K562 (cell line): ENCODE results near the gene ATG14. TPM values are rescaled to one million over a fixed set of nuclear protein-coding genes. Genes with fewer than 3 reads are reported as not detected.

Experiments
- ATAC-seq: fragments of 200-7000 bp; cut with Tn5 transposase; 3 replicates; pipeline ENCODE4 v1.9.1; 2020; ENCODE audit warnings: moderate library complexity
- BruUV-seq: library from RNA; stranded (reverse); fragments of 400-500 nt; replicated peaks from 2 replicates; lab custom pipeline; 2021; lab: Mats Ljungman, UMichigan
- CTCF ChIA-PET: fragments of 300-600 bp; formaldehyde crosslinking; extraction: SDS; loops from one replicate; lab custom pipeline; 2021; ENCODE audit warnings: low intra/inter-chr PET ratio; lab: Yijun Ruan, JAX
- POLR2A ChIA-PET: fragments of 300-600, 350-650 bp; sonication (Branson Sonifier 250); formaldehyde crosslinking; extraction: SDS; loops from one replicate; lab custom pipeline; 2021; ENCODE audit warnings: antibody characterized with exemption, inconsistent platforms; lab: Yijun Ruan, JAX
- DNase-seq, 4 experiments: peaks; one replicate each; pipeline versions ENCODE4 v3.0.0 to v3.0.0-alpha.2; 2011 to 2018; ENCODE audit warnings: low spot score in 3 of 4, mixed read lengths in 3 of 4; ENCODE audit errors: extremely low read depth in 1 of 4
- FAIRE-seq: peaks from 2 replicates; lab custom pipeline; 2011; peaks lifted over from hg19 to GRCh38; lab: Jason Lieb, UNC
- H2AFZ ChIP-seq: 2 replicates; pipeline ENCODE4 v1.6.0; 2011; ENCODE audit warnings: low read depth, low read length, control low read depth, inconsistent platforms
- H3K27ac ChIP-seq: fragments of 200-600 bp; 3 replicates; pipeline ENCODE4 v1.8.0; 2011; ENCODE audit warnings: low read depth, mild to moderate bottlenecking, control low read depth, inconsistent platforms, low read length, moderate library complexity, mixed read lengths; ENCODE audit errors: extremely low read depth
- H3K27me3 ChIP-seq, 2 experiments: fragments of 300-600 bp in 1 of 2; 2 replicates in 1 of 2; 3 replicates in 1 of 2; pipeline versions ENCODE4 v1.6.0 to v1.8.0; 2011; ENCODE audit warnings: inconsistent platforms in 2 of 2, low read length in 2 of 2, mild to moderate bottlenecking in 1 of 2, mixed read lengths in 1 of 2, moderate library complexity in 1 of 2; ENCODE audit not compliant: control insufficient read depth in 2 of 2, insufficient read depth in 2 of 2
- H3K36me3 ChIP-seq: fragments of 300-600 bp; 3 replicates; pipeline ENCODE4 v1.8.0; 2011; ENCODE audit warnings: mild to moderate bottlenecking, low read length, inconsistent platforms; ENCODE audit not compliant: control insufficient read depth, insufficient read depth
- H3K4me1 ChIP-seq, 2 experiments: fragments of 200-600 bp in 1 of 2; replicated peaks in 1 of 2; 2 replicates in 1 of 2; 3 replicates in 1 of 2; pipeline versions ENCODE4 v1.5.1 to v1.8.0; 2011; ENCODE audit warnings: inconsistent platforms in 2 of 2, low read length in 2 of 2, mild to moderate bottlenecking in 1 of 2, mixed read lengths in 1 of 2, moderate library complexity in 1 of 2; ENCODE audit not compliant: control insufficient read depth in 2 of 2, insufficient read depth in 2 of 2
- H3K4me2 ChIP-seq: 2 replicates; pipeline ENCODE4 v1.6.1; 2011; ENCODE audit warnings: low read length, control low read depth, inconsistent platforms, mixed read lengths; ENCODE audit not compliant: insufficient read depth
- H3K4me3 ChIP-seq: fragments of 200-600 bp; sonication (generic), shearing (Covaris generic); 2 replicates; pipeline ENCODE4 v1.5.1; 2016; ENCODE audit warnings: control low read depth, inconsistent platforms
- H3K79me2 ChIP-seq: fragments of 200-600 bp; 3 replicates; pipeline ENCODE4 v1.8.0; 2011; ENCODE audit warnings: low read length, inconsistent platforms; ENCODE audit not compliant: control insufficient read depth, insufficient read depth
- H3K9ac ChIP-seq, 2 experiments: 2 replicates each; pipeline versions ENCODE4 v1.6.0 to v1.6.1; 2011; ENCODE audit warnings: low read depth in 2 of 2, low read length in 2 of 2, control low read depth in 1 of 2, inconsistent platforms in 1 of 2, mild to moderate bottlenecking in 1 of 2, mixed read lengths in 1 of 2; ENCODE audit not compliant: insufficient read depth in 1 of 2
- H3K9me1 ChIP-seq: one replicate; pipeline ENCODE4 v1.6.0; 2011; ENCODE audit warnings: inconsistent platforms, mild to moderate bottlenecking, low read length, moderate library complexity; ENCODE audit not compliant: control insufficient read depth, insufficient read depth
- H3K9me3 ChIP-seq: replicated peaks from 2 replicates; pipeline ENCODE4 v1.5.1; 2011; ENCODE audit warnings: low read depth, low read length, inconsistent platforms; ENCODE audit not compliant: control insufficient read depth, insufficient read depth
- H4K20me1 ChIP-seq: replicated peaks from 2 replicates; pipeline ENCODE4 v1.6.1; 2011; ENCODE audit warnings: low read length, inconsistent platforms, mixed read lengths; ENCODE audit not compliant: control insufficient read depth, insufficient read depth
- ARID1B ChIP-seq: fragments of 450-650 bp; IDR thresholded peaks from 2 replicates; pipeline ENCODE4 v1.6.1; 2016; ENCODE audit warnings: antibody characterized with exemption, mild to moderate bottlenecking, inconsistent platforms
- CBFA2T3 ChIP-seq: fragments of 450-650 bp; IDR thresholded peaks from 2 replicates; pipeline ENCODE4 v1.6.1; 2017
- CBX8 ChIP-seq: fragments of 200-600 bp; sonication (generic); IDR thresholded peaks from 2 replicates; pipeline ENCODE4 v1.6.1; 2012; ENCODE audit warnings: borderline replicate concordance, mixed run types, low read depth, mild to moderate bottlenecking, moderate library complexity, mixed read lengths, low read length, control low read depth, inconsistent platforms; ENCODE audit not compliant: poor library complexity, severe bottlenecking; ENCODE audit errors: extremely low read depth
- CEBPB ChIP-seq: fragments of 450-650 bp; IDR thresholded peaks from 2 replicates; pipeline ENCODE4 v1.6.1; 2016; ENCODE audit warnings: missing genetic modification characterization, missing compliant biosample characterization
- GATA2 ChIP-seq: sonication (generic); formaldehyde crosslinking; IDR thresholded peaks from 2 replicates; pipeline ENCODE4 v1.4.0; 2020; ENCODE audit warnings: mild to moderate bottlenecking, missing genetic modification reagents
- MEIS2 ChIP-seq: fragments of 450-650 bp; IDR thresholded peaks from 2 replicates; pipeline ENCODE4 v1.6.1; 2014; ENCODE audit warnings: mild to moderate bottlenecking; ENCODE audit not compliant: partially characterized antibody
- MLX ChIP-seq, 2 experiments: fragments of 450-650 bp in 1 of 2; sonication (generic) in 1 of 2; formaldehyde crosslinking; conservative IDR thresholded peaks; 2 replicates each; pipeline versions ENCODE4 v1.4.0 to v1.8.1; 2020 to 2022; ENCODE audit warnings: mild to moderate bottlenecking in 1 of 2, missing genetic modification reagents in 1 of 2
- TAL1 ChIP-seq: fragments of 450-650 bp; IDR thresholded peaks from 2 replicates; pipeline ENCODE4 v1.6.1; 2016; ENCODE audit warnings: mild to moderate bottlenecking
- TCF3 ChIP-seq: sonication (generic); formaldehyde crosslinking; IDR thresholded peaks from 2 replicates; pipeline ENCODE4 v1.4.0; 2020; ENCODE audit warnings: mild to moderate bottlenecking, missing genetic modification reagents
- WGBS: fragments of 100-300 bp; shearing (Covaris generic); methylation state at CpG from one replicate; pipeline ENCODE4 v1.1.6; 2016; ENCODE audit warnings: low coverage, mixed read lengths; ENCODE audit not compliant: insufficient coverage; ENCODE audit errors: missing lambda C conversion rate; 5-methylcytosine and 5-hydroxymethylcytosine counted together
- in situ Hi-C: fragments of 300-500 bp; cut with MboI; formaldehyde crosslinking; loops from 4 replicates; pipeline ENCODE4 v1.15.0; 2018; ENCODE audit warnings: inconsistent platforms, mixed read lengths
- intact Hi-C: fragments of 100-400 bp; cut with micrococcal nuclease; formaldehyde crosslinking; loops from 2 replicates; pipeline ENCODE4 v1.14.2; 2022
- polyA plus RNA-seq, 8 experiments: library from polyadenylated mRNA; depleted of rRNA in 4 of 8; stranded (reverse) in 5 of 8; unstranded in 3 of 8; fragments of >200 nt; fragmentation: Nextera tagmentation in 2 of 8; fragmentation: Illumina TruSeq in 1 of 8; extraction: Ambion mirVana in 2 of 8; extraction: Trizol in 1 of 8; gene quantifications; 2 replicates each; pipeline versions ENCODE4 v1.2.1 to v1.2.3, GENCODE V29; 2011 to 2014; ENCODE audit warnings: inconsistent platforms in 1 of 8, missing spikeins in 1 of 8
- total RNA-seq, 7 experiments: library from RNA; depleted of rRNA in 6 of 7; stranded (reverse); fragments of >200 nt in 6 of 7; fragmentation: Illumina TruSeq in 2 of 7; extraction: Trizol in 2 of 7; gene quantifications; 2 replicates each; pipeline versions ENCODE4 v1.2.1 to v1.2.3, GENCODE V29; 2011 to 2021; ENCODE audit warnings: low replicate concordance in 1 of 7

ATG14 gene
- total and polyA plus RNA-seq, 9 of the 15 experiments (the other 6 are each of a cell fraction or from before 2014, with no cell fraction given), result 0.55 to 4.2 (median 3.5) TPM

GRCh38 chr14:55388160-55388559 lies 23.5 kb downstream of the ATG14 start (continued):
- TF ChIP-seq MEIS2 (peak; percentile 4), MLX (CRISPR knock-in tag; conservative IDR thresholded peaks at IDR 0.05) (no peak), ARID1B (peak; percentile 50; the same call in 1 of the 2 replicates)

GRCh38 chr14:55387121-55387520 lies 24.5 kb downstream of the ATG14 start:
- in situ Hi-C loops, result no loop called here

More at GRCh38 chr14:55387121-55387520, 24.5 kb downstream of the ATG14 start:
- Histone ChIP-seq H3K27me3 (no peaks in the 10 kb centered on the region), H3K79me2 (no peaks in the 10 kb centered on the region), H3K4me3 (no peak overlapping the region), H3K4me1 (peaks cover 21 to 65% of the 10 kb centered on the region in 2 experiments), H2AFZ (no peak overlapping the region), H3K9ac (no peak overlapping the region), H4K20me1 (no peaks in the 10 kb centered on the region)
- peak; percentile 55 for FAIRE-seq
- intact Hi-C loops, result no loop called here
- 50% methylated on average over 3 of the region's 4 CpGs for WGBS
- TF ChIP-seq TAL1 (peak; percentile 24; the same call in 1 of the 2 replicates), CEBPB (tag) (peak; percentile 37; the same call in 1 of the 2 replicates), ARID1B (peak; percentile 38), GATA2 (no peak), CBX8 (no peak), TCF3 (CRISPR knock-in tag) (peak; percentile 32; the same call in 1 of the 2 replicates), CBFA2T3 (peak; percentile 50)
- TF ChIP-seq, all 486 proteins: peak for 5
- Histone ChIP-seq H3K27ac (no peak overlapping the region), H3K9me1 (no peaks in the 10 kb centered on the region), H3K9me3 (no peaks in the 10 kb centered on the region), H3K4me2 (0 out of 2 replicates have a peak overlapping the region, but pooled peaks have one; percentile 11), H3K36me3 (peaks cover 8% of the 10 kb centered on the region; the same call in 2 of the 3 replicates)
- ATAC-seq (no peak), DNase-seq (no peak)
- BruUV-seq, result no TSS peak
- POLR2A ChIA-PET, result no interaction called here
- CTCF ChIA-PET, result no interaction called here
